Fibroblast of lung (primary cell): ENCODE results near the gene CNTNAP5. TPM values are rescaled to one million over a fixed set of nuclear protein-coding genes. Genes with fewer than 3 reads are reported as not detected.

Experiments
- DNase-seq, 2 donors: peaks; one replicate each; pipeline versions ENCODE4 v3.0.0 to v3.0.0-alpha.2; 2010; ENCODE audit warnings: low read depth in 2 of 2
- H2AFZ ChIP-seq: 2 replicates; pipeline ENCODE4 v1.5.1; 2012; ENCODE audit warnings: low read length, control low read depth, inconsistent platforms
- H3K27ac ChIP-seq: 2 replicates; pipeline ENCODE4 v1.5.1; 2011; ENCODE audit warnings: low read length, control low read depth; ENCODE audit not compliant: insufficient read depth
- H3K27me3 ChIP-seq: 2 replicates; pipeline ENCODE4 v1.5.1; 2011; ENCODE audit warnings: mild to moderate bottlenecking, low read length; ENCODE audit not compliant: control insufficient read depth, insufficient read depth
- H3K36me3 ChIP-seq: 2 replicates; pipeline ENCODE4 v1.5.1; 2011; ENCODE audit warnings: low read length; ENCODE audit not compliant: control insufficient read depth, insufficient read depth
- H3K4me1 ChIP-seq: 2 replicates; pipeline ENCODE4 v1.5.1; 2011; ENCODE audit warnings: low read length; ENCODE audit not compliant: control insufficient read depth, insufficient read depth; ENCODE audit errors: extremely low read depth
- H3K4me2 ChIP-seq: 2 replicates; pipeline ENCODE4 v1.5.1; 2011; ENCODE audit warnings: low read length, control low read depth; ENCODE audit not compliant: insufficient read depth; ENCODE audit errors: extremely low read depth
- H3K4me3 ChIP-seq, 4 experiments: fragments of 200-600 bp in 1 of 4; sonication (generic) in 1 of 4; replicated peaks in 1 of 4; 2 replicates each; pipeline ENCODE4 v1.5.1; 2011 to 2016; ENCODE audit warnings: low read length in 4 of 4, low read depth in 3 of 4, mild to moderate bottlenecking in 3 of 4, control low read depth in 2 of 4, inconsistent platforms in 1 of 4, mixed read lengths in 1 of 4; ENCODE audit not compliant: insufficient read depth in 1 of 4; ENCODE audit errors: control extremely low read depth in 1 of 4
- H3K79me2 ChIP-seq: 2 replicates; pipeline ENCODE4 v1.5.1; 2012; ENCODE audit warnings: mild to moderate bottlenecking, low read length, inconsistent platforms; ENCODE audit not compliant: control insufficient read depth, insufficient read depth
- H3K9ac ChIP-seq: 2 replicates; pipeline ENCODE4 v1.5.1; 2011; ENCODE audit warnings: mild to moderate bottlenecking, low read length, control low read depth; ENCODE audit not compliant: insufficient read depth
- H3K9me3 ChIP-seq: 2 replicates; pipeline ENCODE4 v1.5.1; 2012; ENCODE audit warnings: low read depth, low read length; ENCODE audit not compliant: control insufficient read depth, insufficient read depth
- H4K20me1 ChIP-seq: 2 replicates; pipeline ENCODE4 v1.5.1; 2011; ENCODE audit warnings: low read length; ENCODE audit not compliant: control insufficient read depth, insufficient read depth; ENCODE audit errors: extremely low read depth
- EZH2 ChIP-seq: IDR thresholded peaks from 2 replicates; pipeline ENCODE4 v1.5.1; 2012; ENCODE audit warnings: low read length, control low read depth, mild to moderate bottlenecking; ENCODE audit errors: missing control alignments
- polyA plus RNA-seq, 2 donors: library from polyadenylated mRNA; depleted of rRNA in 1 of 2; stranded (reverse) in 1 of 2; unstranded in 1 of 2; fragments of >200 nt; gene quantifications; 2 replicates each; pipeline ENCODE4 v1.2.1, GENCODE V29; 2011 to 2012; ENCODE audit warnings: missing spikeins in 1 of 2
- total RNA-seq: library from RNA; depleted of rRNA; stranded (reverse); fragments of >200 nt; gene quantifications from 2 replicates; pipeline ENCODE4 v1.2.1, GENCODE V29; 2014
- TF ChIP-seq, protein P1 (sequence below), 2 donors: IDR thresholded peaks in 1 of 2; conservative IDR thresholded peaks in 1 of 2; 1 replicate in 1 of 2; 2 replicates in 1 of 2; pipeline ENCODE4 v1.5.1; 2011 to 2012; ENCODE audit warnings: low read length in 2 of 2, control low read depth in 1 of 2, inconsistent platforms in 1 of 2, low read depth in 1 of 2, mild to moderate bottlenecking in 1 of 2

CNTNAP5 gene
- total and polyA plus RNA-seq, 2 donors (not counting 1 experiment from before 2014, with no cell fraction given): not detected

- H3K4me1 ChIP-seq: no peaks in the 10 kb centered on the region
- no peaks in the 10 kb centered on the region for H3K79me2 ChIP-seq
- H3K27me3 ChIP-seq: no peaks in the 10 kb centered on the region
- no peaks in the 10 kb centered on the region for H4K20me1 ChIP-seq
- H3K9ac ChIP-seq: no peak overlapping the region
- H3K27ac ChIP-seq: no peak overlapping the region
- no peak overlapping the region for H3K4me2 ChIP-seq
- no peak overlapping the region for H2AFZ ChIP-seq
- no peaks in the 10 kb centered on the region for H3K9me3 ChIP-seq
- H3K4me3 ChIP-seq: no peak overlapping the region
- DNase-seq: peak; percentile 69 to 70
- no peaks in the 10 kb centered on the region for H3K36me3 ChIP-seq
- TF ChIP-seq, protein P1, sequence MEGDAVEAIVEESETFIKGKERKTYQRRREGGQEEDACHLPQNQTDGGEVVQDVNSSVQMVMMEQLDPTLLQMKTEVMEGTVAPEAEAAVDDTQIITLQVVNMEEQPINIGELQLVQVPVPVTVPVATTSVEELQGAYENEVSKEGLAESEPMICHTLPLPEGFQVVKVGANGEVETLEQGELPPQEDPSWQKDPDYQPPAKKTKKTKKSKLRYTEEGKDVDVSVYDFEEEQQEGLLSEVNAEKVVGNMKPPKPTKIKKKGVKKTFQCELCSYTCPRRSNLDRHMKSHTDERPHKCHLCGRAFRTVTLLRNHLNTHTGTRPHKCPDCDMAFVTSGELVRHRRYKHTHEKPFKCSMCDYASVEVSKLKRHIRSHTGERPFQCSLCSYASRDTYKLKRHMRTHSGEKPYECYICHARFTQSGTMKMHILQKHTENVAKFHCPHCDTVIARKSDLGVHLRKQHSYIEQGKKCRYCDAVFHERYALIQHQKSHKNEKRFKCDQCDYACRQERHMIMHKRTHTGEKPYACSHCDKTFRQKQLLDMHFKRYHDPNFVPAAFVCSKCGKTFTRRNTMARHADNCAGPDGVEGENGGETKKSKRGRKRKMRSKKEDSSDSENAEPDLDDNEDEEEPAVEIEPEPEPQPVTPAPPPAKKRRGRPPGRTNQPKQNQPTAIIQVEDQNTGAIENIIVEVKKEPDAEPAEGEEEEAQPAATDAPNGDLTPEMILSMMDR (conservative IDR thresholded peaks at IDR 0.05 in 1 of 2, IDR thresholded peaks at IDR 0.05 in 1 of 2; ENCODE audit: low read depth in 1 of 2, low read length in 2 of 2): no peak
- TF ChIP-seq EZH2: no peak
These were observed 242.7 kb downstream of the CNTNAP5 start for GRCh38 chr2:124267794-124268193.

DNA sequence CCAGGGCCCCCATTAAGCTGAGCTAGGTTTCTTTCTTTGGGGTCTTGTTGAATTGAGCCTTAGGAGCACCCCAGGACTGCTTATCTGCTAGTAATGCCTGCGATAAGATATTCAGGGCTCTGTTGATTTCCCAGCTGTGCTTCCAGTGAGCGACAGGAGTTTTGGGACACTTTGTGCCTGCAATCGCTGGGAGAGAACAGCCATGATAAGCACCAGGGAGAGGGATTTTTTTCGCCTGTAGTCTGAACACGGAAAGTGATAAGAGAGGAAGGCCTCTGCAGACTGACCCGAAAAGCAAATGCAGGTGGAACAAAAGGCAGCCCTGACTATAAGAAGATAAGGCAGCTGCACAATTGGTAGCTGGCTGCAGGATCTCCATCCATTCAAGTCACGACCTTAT is 244.3 kb downstream of the CNTNAP5 start:
- H3K4me2 ChIP-seq: no peak overlapping the region
- H4K20me1 ChIP-seq: no peaks in the 10 kb centered on the region
- no peaks in the 10 kb centered on the region for H3K4me1 ChIP-seq
- H3K9me3 ChIP-seq: no peaks in the 10 kb centered on the region
- TF ChIP-seq, protein P1 (conservative IDR thresholded peaks at IDR 0.05 in 1 of 2, IDR thresholded peaks at IDR 0.05 in 1 of 2; ENCODE audit: low read depth in 1 of 2, low read length in 2 of 2): no peak
- TF ChIP-seq EZH2: no peak
- no peak overlapping the region for H2AFZ ChIP-seq
- H3K79me2 ChIP-seq: no peaks in the 10 kb centered on the region
- H3K4me3 ChIP-seq: no peak overlapping the region
- H3K9ac ChIP-seq: no peak overlapping the region
- no peak for DNase-seq
- no peaks in the 10 kb centered on the region for H3K36me3 ChIP-seq
- H3K27me3 ChIP-seq: no peaks in the 10 kb centered on the region
- no peak overlapping the region for H3K27ac ChIP-seq

GRCh38 chr2:124272261-124272841 is 247.3 kb downstream of the CNTNAP5 start:
- H3K9me3 ChIP-seq: no peaks in the 10 kb centered on the region
- no peaks in the 10 kb centered on the region for H3K36me3 ChIP-seq
- H3K4me2 ChIP-seq: no peak overlapping the region
- no peaks in the 10 kb centered on the region for H3K79me2 ChIP-seq
- no peak overlapping the region for H3K4me3 ChIP-seq
- H3K4me1 ChIP-seq: no peaks in the 10 kb centered on the region
- TF ChIP-seq, protein P1 (conservative IDR thresholded peaks at IDR 0.05 in 1 of 2, IDR thresholded peaks at IDR 0.05 in 1 of 2; ENCODE audit: low read depth in 1 of 2, low read length in 2 of 2): no peak
- no peak for TF ChIP-seq EZH2
- no peaks in the 10 kb centered on the region for H3K27me3 ChIP-seq
- no peak overlapping the region for H3K27ac ChIP-seq
- no peak overlapping the region for H2AFZ ChIP-seq
- no peak for DNase-seq
- no peaks in the 10 kb centered on the region for H4K20me1 ChIP-seq
- H3K9ac ChIP-seq: no peak overlapping the region
